GM21717 (cell line): ENCODE data around the gene TMC5.
A peak's percentile ranks its signal among the peaks of the same experiment; 100 is the strongest.

Source experiments
- ATAC-seq: cut with Tn5 transposase; IDR thresholded peaks from one replicate; pipeline ENCODE4 v1.9.1; 2021; ENCODE audit warnings: mild to moderate bottlenecking, moderate library complexity; ENCODE audit not compliant: unreplicated experiment

The TMC5 gene

DNA sequence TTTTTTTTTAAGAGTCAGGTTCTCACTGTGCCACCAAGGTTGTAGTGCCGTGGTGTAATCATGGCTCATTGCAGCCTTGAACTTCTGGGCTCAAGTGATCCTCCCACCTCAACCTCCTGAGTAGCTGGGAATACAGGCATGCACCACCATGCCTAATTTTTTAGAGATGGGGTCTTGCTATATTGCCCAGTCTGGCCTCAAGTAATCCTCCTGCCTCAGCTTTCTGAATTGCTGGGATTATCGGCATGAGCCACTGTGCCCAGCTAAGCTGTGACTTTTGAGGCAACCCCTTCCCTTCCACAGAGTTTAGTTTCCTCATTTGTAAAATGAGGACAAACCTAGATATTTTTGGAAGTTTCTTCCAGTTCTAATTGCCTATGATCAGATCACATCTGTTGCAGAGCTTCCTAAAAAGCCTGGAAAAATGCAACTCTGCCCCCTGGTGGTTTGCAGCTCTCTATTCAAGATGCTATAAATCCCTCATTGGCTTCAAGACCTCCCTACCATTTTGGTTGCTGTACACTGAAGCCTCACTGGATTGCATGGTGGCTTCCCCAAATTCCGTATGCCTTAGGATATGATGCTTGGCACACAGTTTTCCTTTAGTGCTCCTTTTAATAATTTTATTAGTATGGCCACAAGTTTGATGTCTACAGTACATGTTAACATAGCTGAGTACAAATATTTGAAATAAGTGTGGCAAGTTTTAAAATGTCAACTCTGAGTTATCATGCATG is 84.9 kb downstream of the TMC5 start:
- ATAC-seq, result no peak

DNA sequence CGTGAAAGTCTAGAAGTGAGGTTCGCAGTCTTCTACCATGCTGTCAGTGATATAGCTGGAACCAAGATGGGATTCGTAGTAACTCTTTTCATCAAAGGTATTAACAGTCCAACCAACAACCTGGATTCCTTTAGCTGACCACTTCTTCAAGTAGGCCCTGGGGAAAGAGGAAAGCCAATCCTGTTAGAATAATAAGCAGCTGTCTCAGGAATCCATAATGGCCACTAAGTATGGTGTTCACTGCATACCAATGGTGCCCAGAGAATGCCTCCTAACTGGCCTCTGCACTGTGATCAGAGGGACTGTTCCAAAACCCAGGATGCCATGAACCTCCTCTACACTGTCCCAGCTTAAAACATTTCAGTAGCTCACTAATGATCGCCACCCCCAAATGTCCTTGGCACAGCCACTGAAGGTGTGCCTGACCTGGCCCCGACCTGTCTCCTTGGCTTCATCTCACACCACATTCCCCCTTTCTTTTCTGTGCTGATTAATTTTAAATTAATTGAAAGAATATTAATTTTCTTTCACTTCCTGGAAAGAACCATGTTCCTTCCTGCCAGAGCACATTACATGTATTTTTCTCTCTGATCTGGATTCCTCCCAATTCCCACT is 85.9 kb downstream of the TMC5 start:
- ATAC-seq, result no peak

DNA sequence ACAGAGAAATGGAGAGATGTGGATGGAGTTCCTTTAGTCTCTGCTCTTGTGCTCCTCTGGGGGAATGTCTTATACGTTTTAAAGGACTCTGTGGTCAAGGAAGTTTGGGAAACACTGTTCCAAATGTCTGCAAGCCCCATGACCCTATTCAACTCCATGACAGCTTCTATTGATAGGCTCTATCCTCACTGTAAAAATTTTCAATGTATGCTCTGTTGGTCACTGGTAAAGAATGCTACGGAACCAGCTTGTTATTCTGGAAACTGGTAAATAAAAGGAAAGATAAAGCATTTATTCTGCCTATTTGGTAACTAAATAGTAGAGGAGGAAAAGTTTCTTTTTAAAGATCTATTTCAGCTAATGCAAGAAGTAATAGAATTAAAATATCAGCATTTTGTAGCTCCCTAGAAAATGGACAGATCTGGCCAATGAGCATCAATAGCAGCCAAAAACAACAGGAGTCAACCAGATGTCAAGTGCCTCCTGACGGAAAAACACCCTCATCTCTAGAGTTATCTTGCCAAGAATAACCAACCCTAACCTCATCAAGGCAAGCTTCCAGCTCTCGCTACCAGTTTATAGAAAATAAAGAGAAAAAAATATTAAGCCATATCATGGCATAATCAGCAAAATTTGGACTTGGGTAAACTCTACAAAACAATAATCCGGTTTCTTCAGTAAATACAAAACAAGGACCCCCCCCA is 88.1 kb downstream of the TMC5 start:
- no peak for ATAC-seq

DNA sequence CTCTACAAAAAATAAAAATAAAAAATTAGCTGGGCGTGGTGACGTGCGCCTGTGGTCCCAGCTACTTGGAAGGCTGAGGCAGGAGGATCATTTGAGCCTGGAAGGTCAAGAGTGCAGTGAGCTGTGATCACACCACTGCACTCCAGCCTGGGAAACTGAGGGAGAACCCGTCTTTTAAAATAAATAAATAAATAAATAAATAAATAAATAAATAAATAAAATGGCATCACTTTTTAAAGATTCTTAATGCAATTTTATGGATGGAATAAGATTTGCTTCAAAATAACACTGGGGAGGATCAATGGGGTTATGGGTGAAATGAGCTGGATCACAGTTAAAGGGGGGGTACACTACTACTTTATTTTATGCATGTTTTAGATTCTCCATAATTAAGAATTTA is 89.3 kb downstream of the TMC5 start:
- no peak for ATAC-seq

- ATAC-seq, result no peak
Observed at GRCh38 chr16:19507867-19508266, 90.2 kb downstream of the TMC5 start.

DNA sequence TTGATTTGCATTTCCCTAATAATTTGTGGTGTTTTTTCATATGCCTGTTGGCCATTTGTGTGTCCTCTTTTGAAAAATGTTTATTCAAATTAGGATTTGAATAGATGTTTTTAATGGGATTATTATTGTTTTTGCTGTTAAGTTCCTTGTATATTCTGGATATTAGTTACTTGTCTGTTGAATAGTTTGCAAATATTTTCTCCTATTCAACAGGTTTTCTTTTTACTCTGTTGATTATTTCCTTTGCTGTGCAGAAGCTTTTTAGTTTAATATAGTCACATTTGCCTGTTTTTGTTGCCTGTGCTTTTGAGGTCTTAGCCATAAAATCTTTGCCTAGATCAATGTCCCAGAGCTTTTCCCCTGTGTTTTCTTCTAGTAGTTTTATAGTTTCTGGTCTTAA is 94.6 kb downstream of the TMC5 start:
- no peak for ATAC-seq

DNA sequence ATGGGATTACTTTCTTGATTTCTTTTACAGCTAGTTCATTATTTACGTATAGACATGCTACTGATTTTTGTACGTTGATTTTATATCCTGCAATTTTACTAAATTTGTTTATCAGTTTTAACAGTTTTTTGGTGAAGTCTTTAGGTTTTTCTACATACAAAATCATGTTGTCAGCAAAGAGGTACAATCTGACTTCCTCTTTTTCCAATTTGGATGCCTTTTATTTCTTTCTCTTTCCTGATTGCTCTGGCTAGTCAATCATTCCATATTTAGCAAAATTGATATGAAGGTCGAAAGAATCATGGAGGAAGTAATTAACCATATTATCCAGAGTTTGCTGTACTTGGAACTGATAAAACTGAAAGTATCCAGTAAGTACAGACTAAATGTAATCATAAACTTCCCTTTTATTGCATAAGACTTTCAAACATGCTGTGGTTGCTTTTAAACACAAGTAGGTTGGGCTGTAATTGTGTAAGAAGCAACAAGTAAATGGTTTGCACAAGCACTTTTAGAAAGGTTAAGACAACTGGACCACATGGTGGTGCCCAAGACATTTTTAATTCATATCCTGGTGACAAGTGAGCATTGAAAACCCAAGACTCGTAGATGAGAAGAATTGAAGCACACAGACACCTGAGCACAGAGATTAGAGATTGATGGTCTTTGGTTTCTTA is 95.8 kb downstream of the TMC5 start:
- ATAC-seq, result no peak

DNA sequence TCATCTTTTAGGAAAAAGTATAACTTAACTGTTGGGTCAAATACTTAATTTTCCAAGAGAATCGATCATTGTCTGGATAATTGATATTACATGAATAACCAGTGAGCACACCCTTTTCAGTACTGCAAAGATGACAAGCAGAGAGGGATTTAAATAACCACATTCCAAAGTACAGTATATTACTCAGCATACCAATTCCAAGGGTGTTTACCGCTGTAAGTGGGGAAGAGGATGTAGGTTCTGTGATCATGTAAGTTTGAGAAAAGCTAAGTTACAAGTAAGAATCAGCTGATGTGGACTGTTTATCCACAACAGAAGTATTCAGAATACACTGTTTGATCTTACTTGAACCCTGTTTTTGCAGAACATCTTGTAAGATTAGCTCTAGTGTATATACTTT is 98.1 kb downstream of the TMC5 start:
- ATAC-seq, result no peak

- no peak for ATAC-seq
Observed at GRCh38 chr16:19517424-19518089, 99.9 kb downstream of the TMC5 start.

DNA sequence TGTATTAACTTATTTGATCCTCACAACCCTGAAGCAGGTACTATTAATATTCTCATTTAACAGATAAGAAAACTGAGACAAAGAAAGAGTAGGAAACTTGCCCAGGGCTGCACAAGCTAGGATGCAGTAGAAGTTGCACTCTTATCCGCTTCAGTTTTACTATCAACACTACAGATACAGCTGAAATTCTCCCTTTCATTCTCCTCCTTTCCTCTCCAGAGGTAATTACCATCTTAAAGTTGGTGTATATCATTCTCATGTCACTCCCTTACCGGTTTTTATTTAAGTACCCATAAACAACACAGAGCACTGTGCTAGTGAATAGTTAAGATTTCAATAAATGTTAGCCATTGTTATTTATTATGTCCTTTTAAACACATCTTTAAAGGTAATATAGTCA is 100.7 kb downstream of the TMC5 start:
- no peak for ATAC-seq

DNA sequence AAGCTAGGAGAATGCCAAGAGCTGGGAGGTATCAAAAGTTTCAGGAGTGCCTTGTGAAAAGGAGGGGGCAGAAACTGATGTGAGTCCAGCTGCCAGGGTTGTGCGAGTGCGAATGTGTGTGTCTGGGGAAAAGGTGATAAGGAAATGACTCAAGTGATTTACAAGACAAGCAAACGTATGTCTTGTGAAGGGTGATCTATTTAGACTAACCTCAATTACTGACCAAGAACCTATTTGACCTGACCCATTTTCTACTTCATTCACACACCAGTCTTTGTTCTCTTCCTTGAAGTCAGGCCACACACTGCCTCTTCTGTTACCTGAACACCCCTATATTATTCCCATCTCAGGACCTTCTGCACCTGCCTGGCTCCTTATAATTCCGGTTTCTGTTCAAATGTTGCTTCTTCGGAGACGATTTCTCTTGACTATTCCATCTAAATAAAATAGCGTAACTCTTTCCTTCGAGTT is 103.2 kb downstream of the TMC5 start:
- ATAC-seq, result no peak

- peak; percentile 76 for ATAC-seq
Observed at GRCh38 chr16:19521471-19522396, 104.1 kb downstream of the TMC5 start, which contains the start of gene GDE1. Gene GDE1, minus strand, starts transcription at chr16:19522098. Its CDS starts 134 bp downstream, at chr16:19521964.

- ATAC-seq, result no peak
Observed at GRCh38 chr16:19522397-19522732, 104.7 kb downstream of the TMC5 start.

DNA sequence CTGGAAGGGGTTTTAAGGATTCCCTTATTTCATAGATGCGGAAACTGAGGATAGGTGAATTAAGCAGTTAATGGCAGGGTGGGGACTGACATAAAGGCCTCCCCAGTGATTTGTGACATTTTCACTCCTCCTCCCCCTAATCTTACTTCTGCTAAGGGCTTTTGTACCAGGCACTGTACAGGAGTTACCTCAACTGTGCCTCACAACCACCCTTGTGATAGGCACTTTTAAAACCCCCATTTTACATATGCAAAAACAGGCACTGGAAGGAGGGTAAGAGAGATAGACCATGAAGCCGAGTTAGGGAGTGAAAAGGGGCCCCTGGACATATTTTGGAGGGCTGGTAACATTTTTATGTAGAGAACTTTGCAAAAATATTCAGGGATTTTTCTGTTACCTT is 105.1 kb downstream of the TMC5 start:
- no peak for ATAC-seq

- no peak for ATAC-seq
Observed at GRCh38 chr16:19523184-19523558, 105.5 kb downstream of the TMC5 start.

DNA sequence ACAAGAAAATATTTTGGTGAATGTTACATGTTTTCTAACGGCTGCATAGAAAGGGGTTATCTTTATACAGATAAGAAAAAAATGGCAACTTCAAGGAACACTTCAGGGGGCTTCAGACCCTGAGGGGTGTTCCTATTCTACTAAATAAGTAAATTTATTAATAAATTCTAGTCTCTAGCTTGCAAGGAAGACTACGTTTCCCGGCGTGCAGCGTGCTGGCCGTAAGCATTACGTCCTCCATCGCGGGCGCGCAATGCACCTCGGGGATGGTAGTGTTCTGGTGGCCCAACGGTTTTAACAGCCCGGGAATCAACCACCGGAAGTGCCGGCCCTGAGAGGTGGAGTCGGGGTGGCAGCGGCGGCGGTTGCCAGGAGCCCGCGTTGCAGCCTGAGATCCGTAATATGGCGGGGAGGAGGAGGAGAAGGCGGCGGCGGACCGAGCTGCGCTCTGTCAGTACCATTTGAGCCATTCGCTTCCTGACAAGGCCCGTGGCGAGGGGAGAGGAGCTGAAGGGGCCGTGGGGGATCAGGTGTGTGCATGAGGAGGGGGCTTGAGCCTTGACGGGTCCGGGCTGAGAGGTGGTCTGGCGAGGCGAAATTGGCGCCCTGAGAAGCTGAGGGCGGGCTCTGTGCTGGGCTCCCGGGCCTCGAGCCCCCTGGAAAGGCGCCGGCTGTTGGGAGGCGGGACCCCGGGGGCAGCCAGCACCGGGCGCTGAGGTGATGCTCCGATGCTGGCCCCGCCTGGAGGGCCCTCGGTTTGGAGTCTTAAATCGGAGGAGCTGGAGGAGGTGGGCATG is 106.1 kb downstream of the TMC5 start, which contains the start of gene CCP110:
CCP110 (plus strand) TSS at position 384 of the 797 bp plus-strand sequence. CDS start 3,940 bp downstream, outside the sequence.
- peak; percentile 78 for ATAC-seq

DNA sequence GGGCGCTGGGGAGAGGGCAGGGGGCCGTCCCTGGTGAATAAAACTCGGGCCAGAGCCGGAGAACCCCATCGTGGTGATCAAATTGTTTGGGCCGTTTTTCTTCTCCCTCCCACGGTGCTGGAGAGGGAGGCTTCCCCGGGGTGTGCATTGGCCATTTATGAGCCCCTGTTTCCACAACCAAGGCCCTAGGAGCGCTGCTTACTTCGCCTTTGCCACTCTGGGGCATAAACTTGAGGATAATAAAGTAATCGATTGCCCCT is 106.6 kb downstream of the TMC5 start:
- no peak for ATAC-seq

DNA sequence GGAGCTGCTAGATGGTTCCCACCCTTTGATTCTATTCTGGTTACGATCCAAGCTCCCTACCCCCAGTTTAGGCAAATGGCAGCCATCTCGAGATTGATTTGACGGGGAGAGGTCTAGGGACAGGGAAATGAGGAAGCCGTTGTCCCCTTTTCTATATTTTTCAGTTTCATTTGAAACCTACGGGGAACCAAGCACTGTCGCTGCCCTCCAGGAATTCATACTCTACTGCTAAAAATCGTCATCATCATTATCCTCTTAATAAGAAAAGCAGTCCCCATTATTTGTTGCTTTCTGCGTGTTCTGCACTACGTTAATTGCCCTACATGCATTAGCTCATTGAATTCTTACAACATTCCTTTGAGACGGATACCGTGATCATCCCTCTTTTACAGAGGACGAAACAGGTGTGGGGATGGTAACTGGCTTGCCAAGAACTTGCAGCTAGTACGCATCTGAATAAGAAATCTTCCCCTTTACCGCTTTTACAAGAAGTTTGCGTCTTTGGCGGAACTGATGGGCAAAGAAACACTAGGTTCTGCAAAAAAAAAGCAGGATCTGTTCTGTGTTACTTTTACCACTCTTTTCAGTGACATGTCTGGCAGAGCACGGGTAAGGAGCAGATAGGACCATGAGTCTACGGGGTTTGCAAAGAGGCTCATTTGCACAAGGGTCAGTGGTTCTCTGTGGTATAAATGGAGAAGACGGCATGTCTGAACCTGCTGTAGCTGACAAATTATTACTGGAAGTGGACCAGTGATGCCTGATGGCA is 107.1 kb downstream of the TMC5 start:
- ATAC-seq, result no peak

- ATAC-seq, result no peak
Observed at GRCh38 chr16:19525385-19525723, 107.7 kb downstream of the TMC5 start.
